GM19351 (cell line): ENCODE results near the gene TUBB8.
"Not testable (repeated sequence)": the region's sequence is repeated elsewhere in the genome, so short reads cannot be mapped to it uniquely, and the experiment has no call there.

Experiments
- ATAC-seq: cut with Tn5 transposase; IDR thresholded peaks from one replicate; pipeline ENCODE4 v1.9.1; 2021; ENCODE audit warnings: mild to moderate bottlenecking, moderate library complexity; ENCODE audit not compliant: unreplicated experiment

The TUBB8 gene

DNA sequence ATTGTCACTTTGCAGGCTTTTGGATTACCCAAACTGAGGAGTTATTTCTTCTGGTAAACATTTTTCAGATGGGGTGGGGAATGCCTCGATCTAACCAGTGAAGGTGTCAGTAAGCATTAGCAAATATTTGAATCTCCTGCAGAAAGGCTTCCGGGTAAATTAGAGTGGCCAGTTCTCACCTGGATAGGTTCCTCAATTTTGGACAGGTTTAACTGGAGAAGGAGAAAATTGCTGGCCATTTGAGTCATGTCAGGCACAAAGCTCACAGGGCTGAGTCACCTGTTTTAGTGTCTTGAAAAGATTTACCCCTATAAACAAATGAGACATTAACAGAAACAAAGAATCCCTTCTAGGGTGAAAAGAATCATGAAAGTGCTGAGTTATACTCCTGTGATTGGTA, 830 bp upstream of the TUBB8 start:
- not testable (repeated sequence) for ATAC-seq

DNA sequence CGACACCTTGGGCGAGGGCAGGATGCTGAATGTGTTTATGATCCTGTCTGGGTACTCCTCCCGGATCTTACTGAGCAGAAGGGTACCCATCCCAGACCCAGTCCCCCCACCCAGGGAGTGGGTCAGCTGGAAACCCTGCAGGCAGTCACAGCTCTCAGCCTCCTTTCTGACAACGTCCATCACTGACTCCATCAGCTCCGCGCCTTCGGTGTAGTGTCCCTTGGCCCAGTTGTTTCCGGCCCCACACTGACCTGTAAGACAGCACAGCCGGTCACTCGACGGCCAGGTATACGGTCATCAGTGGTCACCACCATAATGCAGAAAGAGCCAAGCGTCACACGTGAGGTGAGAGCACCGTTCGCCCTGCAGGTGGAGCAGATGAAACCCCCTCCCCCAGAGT, 1.2 kb downstream of the TUBB8 start:
- not testable (repeated sequence) for ATAC-seq

GRCh38 chr10:13315-13635, 35.8 kb downstream of the TUBB8 start:
- ATAC-seq: not testable (repeated sequence)

DNA sequence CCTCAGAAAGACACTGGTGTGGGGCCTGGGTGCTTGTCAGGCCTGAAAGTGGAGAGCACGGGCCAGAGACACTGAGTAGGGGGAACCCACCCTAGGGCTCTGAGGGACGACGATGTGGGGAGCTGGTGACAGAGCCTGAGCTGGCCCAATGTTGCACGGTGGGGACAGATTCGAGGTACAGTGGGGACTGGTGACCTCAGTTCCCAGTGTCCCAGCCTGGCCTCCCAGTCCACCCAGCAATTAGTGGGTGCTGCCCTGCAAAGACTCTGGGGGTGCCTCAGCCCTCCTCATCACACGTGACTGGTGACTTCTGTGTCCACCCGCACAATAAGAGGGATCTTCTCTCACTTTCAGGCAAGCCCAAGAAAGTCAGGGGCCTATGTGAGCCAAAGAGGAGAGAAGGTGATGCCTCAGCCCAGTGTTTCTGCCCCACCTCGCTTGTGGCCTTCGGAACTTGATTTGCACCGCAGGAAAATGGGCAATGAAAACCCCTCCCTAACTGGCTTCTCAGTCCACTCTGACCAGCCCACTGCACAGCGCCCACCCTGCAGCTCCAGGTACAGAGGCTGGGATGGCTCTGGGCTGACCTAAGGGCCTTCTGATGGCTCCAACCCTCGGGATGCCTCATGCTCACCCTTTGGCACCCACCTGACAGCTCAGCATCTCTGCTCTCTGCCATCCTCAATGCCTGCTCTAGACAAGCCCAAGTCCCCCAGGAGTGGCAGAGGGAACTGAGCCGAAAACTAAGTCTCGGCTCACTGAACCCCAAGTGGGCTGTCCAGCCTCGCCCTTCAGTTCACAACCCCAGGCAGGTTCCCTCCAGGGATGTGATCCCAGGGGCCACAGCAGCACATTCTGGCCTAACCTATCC, 36.4 kb downstream of the TUBB8 start:
- not testable (repeated sequence) for ATAC-seq

- ATAC-seq: not testable (repeated sequence)
Measured at GRCh38 chr10:11260-11659, 37.8 kb downstream of the TUBB8 start.

GRCh38 chr10:10261-10971, 38.7 kb downstream of the TUBB8 start:
- not testable (repeated sequence) for ATAC-seq
